IPS-NIHi7 (cell line): ENCODE data around the gene WDFY4.
A peak's percentile ranks its signal among the peaks of the same experiment; 100 is the strongest.

Experiments
- DNase-seq: peaks from one replicate; pipeline ENCODE4 v3.0.0; 2012; ENCODE audit warnings: mixed read lengths; ENCODE audit errors: extremely low spot score

WDFY4 gene

GRCh38 chr10:48655411-48656240, 29.0 kb upstream of the WDFY4 start:
- DNase-seq, result no peak

- peak; percentile 92 for DNase-seq
Observed at GRCh38 chr10:48656241-48656913, 28.3 kb upstream of the WDFY4 start.

- no peak for DNase-seq
Observed at GRCh38 chr10:48656914-48657305, 27.8 kb upstream of the WDFY4 start.

- DNase-seq, result no peak
Observed at GRCh38 chr10:48657416-48657815, 27.3 kb upstream of the WDFY4 start.

GRCh38 chr10:48658243-48658974, 26.3 kb upstream of the WDFY4 start:
- DNase-seq, result peak; percentile 82

- DNase-seq, result no peak
Observed at GRCh38 chr10:48658975-48659269, 25.8 kb upstream of the WDFY4 start.

- DNase-seq, result no peak
Observed at GRCh38 chr10:48659790-48660189, 24.9 kb upstream of the WDFY4 start.

- DNase-seq, result no peak
Observed at GRCh38 chr10:48661441-48661840, 23.2 kb upstream of the WDFY4 start.

- no peak for DNase-seq
Observed at GRCh38 chr10:48667960-48668590, 16.6 kb upstream of the WDFY4 start.

- DNase-seq, result peak; percentile 76
Observed at GRCh38 chr10:48670978-48671913, 13.4 kb upstream of the WDFY4 start.

GRCh38 chr10:48671914-48672595, 12.6 kb upstream of the WDFY4 start:
- no peak for DNase-seq

GRCh38 chr10:48672596-48673265, 11.9 kb upstream of the WDFY4 start:
- DNase-seq, result no peak

- no peak for DNase-seq
Observed at GRCh38 chr10:48677625-48678024, 7.0 kb upstream of the WDFY4 start.

- DNase-seq, result no peak
Observed at GRCh38 chr10:48678041-48678440, 6.6 kb upstream of the WDFY4 start.

GRCh38 chr10:48681740-48682139, 2.9 kb upstream of the WDFY4 start:
- no peak for DNase-seq

GRCh38 chr10:48682265-48682664, 2.4 kb upstream of the WDFY4 start:
- no peak for DNase-seq

- no peak for DNase-seq
Observed at GRCh38 chr10:48683424-48683823, 1.2 kb upstream of the WDFY4 start.

GRCh38 chr10:48683868-48684267, 805 bp upstream of the WDFY4 start:
- no peak for DNase-seq

GRCh38 chr10:48684463-48684791, 246 bp upstream of the WDFY4 start:
- no peak for DNase-seq

GRCh38 chr10:48685731-48686130, 1.1 kb downstream of the WDFY4 start:
- no peak for DNase-seq
